Adrenal gland (tissue), 5 donors: ENCODE data around the gene MPL.

ENCODE experiments used
- POLR2A ChIP-seq, 2 donors: fragments of 450-650 bp; IDR thresholded peaks; one replicate each; pipeline ENCODE4 v1.6.1; 2017; ENCODE audit warnings: antibody characterized with exemption in 2 of 2, mild to moderate bottlenecking in 2 of 2, moderate library complexity in 1 of 2
- TF ChIP-seq, protein P1 (sequence below), 6 experiments: fragments of 450-650 bp in 4 of 6; fragments of 200-600 bp in 2 of 6; sonication (generic) in 1 of 6; IDR thresholded peaks; 1 replicate in 5 of 6; 2 replicates in 1 of 6; pipeline versions ENCODE4 v1.5.1 to v1.8.0; 2016 to 2021; ENCODE audit warnings: antibody characterized with exemption in 6 of 6, mild to moderate bottlenecking in 2 of 6, moderate library complexity in 1 of 6
- donor health status: DM: no; HTN: no; CAD: no.

DNA sequence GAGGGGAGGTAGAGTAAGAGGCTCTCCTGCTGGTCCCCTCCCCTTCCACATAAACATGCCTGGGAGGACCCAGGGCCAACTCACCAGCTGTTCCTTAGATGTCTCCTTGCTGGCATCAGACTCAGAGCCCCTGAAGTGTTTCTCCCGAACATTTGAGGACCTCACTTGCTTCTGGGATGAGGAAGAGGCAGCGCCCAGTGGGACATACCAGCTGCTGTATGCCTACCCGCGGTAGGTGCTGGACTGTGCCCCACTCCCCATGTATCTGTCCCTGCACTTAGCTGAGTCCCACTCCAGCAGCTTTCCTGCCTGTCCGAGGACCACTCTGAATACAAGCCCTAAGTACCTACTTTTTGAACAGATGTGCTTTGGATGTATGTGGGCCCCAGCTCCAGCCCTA, 383 bp downstream of the MPL start:
- no peak for TF ChIP-seq POLR2A (IDR thresholded peaks at IDR 0.05)
- TF ChIP-seq, protein P1, sequence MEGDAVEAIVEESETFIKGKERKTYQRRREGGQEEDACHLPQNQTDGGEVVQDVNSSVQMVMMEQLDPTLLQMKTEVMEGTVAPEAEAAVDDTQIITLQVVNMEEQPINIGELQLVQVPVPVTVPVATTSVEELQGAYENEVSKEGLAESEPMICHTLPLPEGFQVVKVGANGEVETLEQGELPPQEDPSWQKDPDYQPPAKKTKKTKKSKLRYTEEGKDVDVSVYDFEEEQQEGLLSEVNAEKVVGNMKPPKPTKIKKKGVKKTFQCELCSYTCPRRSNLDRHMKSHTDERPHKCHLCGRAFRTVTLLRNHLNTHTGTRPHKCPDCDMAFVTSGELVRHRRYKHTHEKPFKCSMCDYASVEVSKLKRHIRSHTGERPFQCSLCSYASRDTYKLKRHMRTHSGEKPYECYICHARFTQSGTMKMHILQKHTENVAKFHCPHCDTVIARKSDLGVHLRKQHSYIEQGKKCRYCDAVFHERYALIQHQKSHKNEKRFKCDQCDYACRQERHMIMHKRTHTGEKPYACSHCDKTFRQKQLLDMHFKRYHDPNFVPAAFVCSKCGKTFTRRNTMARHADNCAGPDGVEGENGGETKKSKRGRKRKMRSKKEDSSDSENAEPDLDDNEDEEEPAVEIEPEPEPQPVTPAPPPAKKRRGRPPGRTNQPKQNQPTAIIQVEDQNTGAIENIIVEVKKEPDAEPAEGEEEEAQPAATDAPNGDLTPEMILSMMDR (IDR thresholded peaks at IDR 0.05) = no peak
